GM12878 (cell line): ENCODE data around the gene UPF1. TPM values are rescaled to one million over a fixed set of nuclear protein-coding genes. Genes with fewer than 3 reads are reported as not detected.

Source experiments
- ATAC-seq: fragments of 200-7000 bp; cut with Tn5 transposase; 3 replicates; pipeline ENCODE4 v1.9.1; 2020; ENCODE audit warnings: mild to moderate bottlenecking, moderate library complexity
- BruUV-seq: library from RNA; stranded (reverse); fragments of 400-500 nt; replicated peaks from 2 replicates; lab custom pipeline; 2021; lab: Mats Ljungman, UMichigan
- CTCF ChIA-PET: fragments of 300-600 bp; sonication (Branson Sonifier 250); formaldehyde crosslinking; extraction: SDS; loops from one replicate; lab custom pipeline; 2021; ENCODE audit warnings: inconsistent platforms; lab: Yijun Ruan, JAX
- POLR2A ChIA-PET: fragments of 350-600 bp; formaldehyde crosslinking; extraction: SDS; loops from one replicate; lab custom pipeline; 2021; ENCODE audit warnings: inconsistent platforms; lab: Charles Lee
- RAD21 ChIA-PET: fragments of 300-600 bp; sonication (Branson Sonifier 250); formaldehyde crosslinking; loops from one replicate; lab custom pipeline; 2023; ENCODE audit warnings: antibody characterized with exemption; ENCODE audit not compliant: unreplicated experiment; lab: Charles Lee
- SMC1A ChIA-PET: fragments of 300-600 bp; sonication (Branson Sonifier 250); formaldehyde crosslinking; loops from one replicate; lab custom pipeline; 2023; ENCODE audit not compliant: unreplicated experiment, uncharacterized antibody; lab: Charles Lee
- DNase-seq: peaks from one replicate; pipeline ENCODE4 v3.0.0-alpha.2; 2011; ENCODE audit warnings: low read depth, low spot score
- FAIRE-seq: peaks from 3 replicates; lab custom pipeline; 2011; peaks lifted over from hg19 to GRCh38; lab: Jason Lieb, UNC
- H2AFZ ChIP-seq: 2 replicates; pipeline ENCODE4 v1.6.0; 2011; ENCODE audit warnings: low read depth, low read length, control low read depth; ENCODE audit not compliant: control insufficient read depth
- H3K27ac ChIP-seq: 2 replicates; pipeline ENCODE4 v1.5.1; 2011; ENCODE audit warnings: control low read depth; ENCODE audit not compliant: control insufficient read depth, insufficient read depth
- H3K27me3 ChIP-seq, 2 experiments: replicated peaks in 1 of 2; 2 replicates each; pipeline versions ENCODE4 v1.6.0 to v1.6.1; 2011; ENCODE audit warnings: low read length in 1 of 2; ENCODE audit not compliant: control insufficient read depth in 2 of 2, insufficient read depth in 2 of 2
- H3K36me3 ChIP-seq, 2 experiments: 2 replicates each; pipeline ENCODE4 v1.5.1; 2011; ENCODE audit warnings: low read length in 1 of 2; ENCODE audit not compliant: control insufficient read depth in 2 of 2, insufficient read depth in 2 of 2
- H3K4me1 ChIP-seq: 2 replicates; pipeline ENCODE4 v1.6.1; 2011; ENCODE audit warnings: mild to moderate bottlenecking, low read length, moderate library complexity, mixed read lengths; ENCODE audit not compliant: control insufficient read depth, insufficient read depth
- H3K4me2 ChIP-seq: 2 replicates; pipeline ENCODE4 v1.6.0; 2011; ENCODE audit warnings: control low read depth; ENCODE audit not compliant: control insufficient read depth, insufficient read depth
- H3K4me3 ChIP-seq: fragments of 200-600 bp; sonication (generic); 2 replicates; pipeline ENCODE4 v1.5.1; 2016
- H3K79me2 ChIP-seq: 2 replicates; pipeline ENCODE4 v1.6.0; 2011; ENCODE audit warnings: low read length; ENCODE audit not compliant: control insufficient read depth, insufficient read depth
- H3K9ac ChIP-seq: 2 replicates; pipeline ENCODE4 v1.8.0; 2011; ENCODE audit warnings: low read length, control low read depth, mixed read lengths; ENCODE audit not compliant: control insufficient read depth, insufficient read depth
- H3K9me3 ChIP-seq: replicated peaks from 3 replicates; pipeline ENCODE4 v1.5.1; 2011; ENCODE audit warnings: mild to moderate bottlenecking, low read length; ENCODE audit not compliant: control insufficient read depth, insufficient read depth
- H4K20me1 ChIP-seq: 2 replicates; pipeline ENCODE4 v1.6.0; 2011; ENCODE audit not compliant: control insufficient read depth, insufficient read depth
- ZBTB11 ChIP-seq: fragments of 450-650 bp; formaldehyde crosslinking; IDR thresholded peaks from 2 replicates; pipeline ENCODE4 v1.5.0; 2022; ENCODE audit warnings: mild to moderate bottlenecking, missing genetic modification characterization
- WGBS: methylation state at CpG from one replicate; pipeline ENCODE4 v1.1.6; 2016; ENCODE audit warnings: low lambda C conversion rate; ENCODE audit not compliant: insufficient replicate concordance, insufficient coverage; ENCODE audit errors: missing lambda C conversion rate; 5-methylcytosine and 5-hydroxymethylcytosine counted together
- in situ Hi-C: fragments of 300-500 bp; cut with MboI; formaldehyde crosslinking; loops from 9 replicates; pipeline ENCODE4 v1.14.3; 2018; ENCODE audit warnings: mixed read lengths
- intact Hi-C: fragments of 100-400 bp; cut with micrococcal nuclease; formaldehyde crosslinking; loops from one replicate; pipeline ENCODE4 v1.14.2; 2022; ENCODE audit not compliant: unreplicated experiment
- polyA plus RNA-seq, 11 experiments: library from polyadenylated mRNA; depleted of rRNA in 4 of 11; unstranded in 6 of 11; stranded (reverse) in 5 of 11; fragments of >200 nt; fragmentation: Nextera tagmentation in 4 of 11; fragmentation: Illumina TruSeq in 1 of 11; extraction: Ambion mirVana in 4 of 11; extraction: Trizol in 1 of 11; gene quantifications; 1 replicate in 1 of 11; 2 replicates in 10 of 11; pipeline versions ENCODE4 v1.2.1 to v1.2.3, GENCODE V29; 2011 to 2016; ENCODE audit warnings: inconsistent platforms in 2 of 11, missing spikeins in 2 of 11, low read depth in 1 of 11
- total RNA-seq, 4 experiments: library from RNA; depleted of rRNA in 3 of 4; stranded (reverse); fragments of >200 nt in 3 of 4; fragmentation: Illumina TruSeq in 1 of 4; extraction: Trizol in 1 of 4; gene quantifications; 2 replicates each; pipeline versions ENCODE4 v1.2.1 to v1.2.3, GENCODE V29; 2013 to 2021

Gene UPF1
- total and polyA plus RNA-seq, 10 of the 15 experiments (the other 5 are each of a cell fraction or from before 2014, with no cell fraction given) = 0.58 to 80.9 (median 18.7) TPM

- no peak overlapping the region for H2AFZ ChIP-seq
- SMC1A ChIA-PET = interaction anchor here (1.6 kb wide), 1 partner anchor 11 kb away, joined by 3 read pairs; no protein-coding TSS in a partner anchor
- ATAC-seq (no peak), FAIRE-seq (no peak)
- no peak for TF ChIP-seq ZBTB11
- TF ChIP-seq, all 136 proteins: peak for 0
- Histone ChIP-seq H3K9ac (no peak overlapping the region), H3K27ac (no peak overlapping the region), H3K36me3 (no peaks in the 10 kb centered on the region), H3K27me3 (no peaks in the 10 kb centered on the region), H3K4me1 (no peaks in the 10 kb centered on the region), H3K4me3 (no peak overlapping the region), H3K4me2 (no peak overlapping the region), H3K9me3 (no peaks in the 10 kb centered on the region), H4K20me1 (no peaks in the 10 kb centered on the region), H3K79me2 (no peaks in the 10 kb centered on the region)
- 72% methylated on average over 23 of the region's 25 CpGs for WGBS
- ChIA-PET CTCF (no interaction called here), RAD21 (no interaction called here), POLR2A (no interaction called here)
- no TSS peak for BruUV-seq
- in situ Hi-C loops (no loop called here), intact Hi-C loops (no loop called here)
- no peak for DNase-seq
Measured at GRCh38 chr19:18878058-18878797, 46.5 kb downstream of the UPF1 start.
